ENCODE data around the gene C11orf24. TPM values are rescaled to one million over a fixed set of nuclear protein-coding genes. Genes with fewer than 3 reads are reported as not detected.

Gene C11orf24
- total RNA-seq, 2 experiments from 2014 or later = 38.0 to 40.7 TPM

DNA sequence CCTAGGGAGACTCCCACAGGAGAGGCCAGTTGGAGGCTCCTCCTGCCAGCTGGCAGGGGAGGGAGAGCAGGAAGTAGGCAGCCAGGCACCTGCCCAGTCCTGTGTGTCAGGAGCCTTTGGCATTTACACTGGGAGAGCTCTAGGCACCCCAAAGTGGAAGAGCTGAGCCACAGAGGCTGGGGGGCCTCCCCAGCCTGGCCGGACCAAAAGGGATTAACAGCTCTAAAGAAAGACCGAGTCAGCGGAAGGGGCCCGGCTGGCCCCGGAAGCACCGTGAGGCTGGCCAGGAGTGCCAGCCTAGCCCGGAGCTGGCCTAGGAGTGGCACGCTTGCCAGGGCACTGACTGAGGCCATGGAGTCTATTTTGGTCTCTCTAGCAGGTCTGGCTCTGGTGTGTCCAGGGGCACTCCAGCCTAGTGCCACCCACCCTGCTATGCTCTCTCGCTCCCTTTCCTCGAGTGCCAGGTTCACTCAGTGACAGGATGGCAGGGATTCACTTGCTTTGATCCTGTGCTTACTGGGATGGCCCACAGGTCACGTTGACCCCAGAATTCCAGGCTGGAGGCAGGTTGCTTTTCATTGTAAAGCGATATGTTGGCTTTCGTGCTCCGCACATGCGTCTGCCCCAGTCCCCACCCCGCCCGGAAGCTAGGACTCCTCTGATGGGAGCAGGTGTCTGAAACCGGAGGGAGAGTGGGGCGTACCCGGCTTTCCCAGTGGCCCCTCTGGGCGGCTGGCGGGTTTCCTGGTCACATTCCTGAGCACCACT lies 55.4 kb downstream of the C11orf24 start:
- POLR2A ChIA-PET = no interaction called here
- Mint-ChIP-seq H3K4me3 (no peak overlapping the region), H3K9me3 (no peaks in the 10 kb centered on the region), H3K4me1 (ENCODE audit: low read depth) (peaks cover 20% of the 10 kb centered on the region), H3K27ac (no peak overlapping the region), H3K27me3 (peaks cover 9% of the 10 kb centered on the region), H3K36me3 (ENCODE audit: low read depth) (peaks cover 2% of the 10 kb centered on the region)
- CTCF ChIA-PET = interaction anchor here (0.6 to 1.7 kb wide), 4 partner anchors 10 to 82 kb away, joined by 3 to 7 read pairs (median 3); no protein-coding TSS in a partner anchor
- intact Hi-C loops (cut with micrococcal nuclease) = no loop called here
- ATAC-seq (no peak), DNase-seq (no peak)
- TF ChIP-seq, protein P1, sequence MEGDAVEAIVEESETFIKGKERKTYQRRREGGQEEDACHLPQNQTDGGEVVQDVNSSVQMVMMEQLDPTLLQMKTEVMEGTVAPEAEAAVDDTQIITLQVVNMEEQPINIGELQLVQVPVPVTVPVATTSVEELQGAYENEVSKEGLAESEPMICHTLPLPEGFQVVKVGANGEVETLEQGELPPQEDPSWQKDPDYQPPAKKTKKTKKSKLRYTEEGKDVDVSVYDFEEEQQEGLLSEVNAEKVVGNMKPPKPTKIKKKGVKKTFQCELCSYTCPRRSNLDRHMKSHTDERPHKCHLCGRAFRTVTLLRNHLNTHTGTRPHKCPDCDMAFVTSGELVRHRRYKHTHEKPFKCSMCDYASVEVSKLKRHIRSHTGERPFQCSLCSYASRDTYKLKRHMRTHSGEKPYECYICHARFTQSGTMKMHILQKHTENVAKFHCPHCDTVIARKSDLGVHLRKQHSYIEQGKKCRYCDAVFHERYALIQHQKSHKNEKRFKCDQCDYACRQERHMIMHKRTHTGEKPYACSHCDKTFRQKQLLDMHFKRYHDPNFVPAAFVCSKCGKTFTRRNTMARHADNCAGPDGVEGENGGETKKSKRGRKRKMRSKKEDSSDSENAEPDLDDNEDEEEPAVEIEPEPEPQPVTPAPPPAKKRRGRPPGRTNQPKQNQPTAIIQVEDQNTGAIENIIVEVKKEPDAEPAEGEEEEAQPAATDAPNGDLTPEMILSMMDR (IDR thresholded peaks at IDR 0.05) = no peak

- H3K4me1 Mint-ChIP-seq (ENCODE audit: low read depth) = peaks cover 27% of the 10 kb centered on the region
- intact Hi-C loops (cut with micrococcal nuclease) = no loop called here
- ChIA-PET POLR2A (no interaction called here), CTCF (interaction anchor here (0.9 to 1.7 kb wide), 3 partner anchors 9 to 83 kb away, joined by 3 to 7 read pairs (median 3); no protein-coding TSS in a partner anchor)
- H3K9me3 Mint-ChIP-seq = no peaks in the 10 kb centered on the region
- ATAC-seq = no peak
- H3K27ac Mint-ChIP-seq = no peak overlapping the region
- H3K36me3 Mint-ChIP-seq (ENCODE audit: low read depth) = peaks cover 2% of the 10 kb centered on the region
- TF ChIP-seq, protein P1 (IDR thresholded peaks at IDR 0.05) = no peak
- DNase-seq = no peak
- peaks cover 9% of the 10 kb centered on the region for H3K27me3 Mint-ChIP-seq
- H3K4me3 Mint-ChIP-seq = no peak overlapping the region
These were observed 56.1 kb downstream of the C11orf24 start for GRCh38 chr11:68215524-68216170.

GRCh38 chr11:68215087-68215445 lies 56.7 kb downstream of the C11orf24 start:
- ATAC-seq (peak; percentile 28), DNase-seq (peak; percentile 76)
- Mint-ChIP-seq H3K9me3 (no peaks in the 10 kb centered on the region), H3K4me1 (ENCODE audit: low read depth) (peaks cover 33% of the 10 kb centered on the region), H3K4me3 (peak overlapping the region; percentile 55), H3K27me3 (peaks cover 9% of the 10 kb centered on the region), H3K27ac (peak overlapping the region; percentile 27), H3K36me3 (ENCODE audit: low read depth) (peaks cover 2% of the 10 kb centered on the region)
- POLR2A ChIA-PET = no interaction called here
- CTCF ChIA-PET = interaction anchor here (1.7 kb wide), 1 partner anchor 9 kb away, joined by 7 read pairs; no protein-coding TSS in a partner anchor
- intact Hi-C loops (cut with micrococcal nuclease) = no loop called here
- TF ChIP-seq, protein P1 (IDR thresholded peaks at IDR 0.05) = no peak

DNA sequence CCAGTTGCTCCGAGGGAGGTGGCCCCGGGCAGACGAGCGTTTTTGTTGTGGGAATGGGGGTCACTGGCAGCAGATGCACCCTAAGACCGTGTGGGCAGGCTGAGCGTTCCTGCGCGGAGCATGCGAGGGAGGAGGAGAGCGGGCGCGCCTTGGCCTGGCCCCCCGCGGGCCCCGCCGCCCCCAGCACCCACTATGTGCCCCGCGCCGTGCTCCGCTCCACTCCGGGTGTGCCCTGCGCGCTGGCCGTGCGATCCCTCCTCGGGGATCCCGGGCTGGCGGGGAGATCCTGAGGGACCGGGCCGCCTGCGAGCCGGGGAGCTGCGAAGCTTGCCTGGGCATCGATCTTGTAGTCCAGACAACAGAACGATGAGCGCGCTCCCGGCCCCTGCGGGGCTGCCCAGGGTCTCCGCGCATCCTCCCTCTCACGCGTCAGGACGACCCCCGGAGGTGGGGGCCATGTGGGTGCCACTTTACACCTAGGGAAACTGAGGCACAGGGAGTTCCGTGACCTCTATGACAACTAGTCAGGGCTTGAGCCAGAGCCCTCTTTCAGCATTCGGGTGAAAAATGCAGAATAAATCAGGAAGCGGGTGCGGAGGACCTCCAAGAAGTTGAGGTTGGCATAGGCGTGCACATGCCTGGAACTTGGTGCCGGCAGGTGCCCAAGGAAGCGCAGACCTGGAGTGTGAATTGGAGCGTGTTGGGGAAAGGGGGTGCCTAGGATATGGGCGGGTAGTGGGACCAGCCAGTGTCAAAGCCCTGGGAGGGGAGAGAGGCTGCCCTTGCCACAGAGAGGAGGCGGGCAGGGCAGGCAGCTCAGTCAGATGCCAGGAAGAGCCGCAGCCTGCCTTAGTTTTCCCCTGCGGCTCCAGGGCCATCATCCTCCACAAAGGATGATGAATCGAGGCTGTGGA lies 57.3 kb downstream of the C11orf24 start:
- Mint-ChIP-seq H3K27me3 (peaks cover 9% of the 10 kb centered on the region), H3K4me1 (ENCODE audit: low read depth) (peaks cover 36% of the 10 kb centered on the region), H3K36me3 (ENCODE audit: low read depth) (peaks cover 2% of the 10 kb centered on the region), H3K27ac (no peak overlapping the region), H3K4me3 (peak overlapping the region; percentile 55), H3K9me3 (no peaks in the 10 kb centered on the region)
- DNase-seq = peak; percentile 23
- ChIA-PET POLR2A (no interaction called here), CTCF (interaction anchor here (1.7 kb wide), 1 partner anchor 8 kb away, joined by 7 read pairs; no protein-coding TSS in a partner anchor)
- intact Hi-C loops (cut with micrococcal nuclease) = no loop called here
- ATAC-seq = peak; percentile 4
- TF ChIP-seq, protein P1 (IDR thresholded peaks at IDR 0.05) = no peak

Measured in activated CD8-positive, alpha-beta T cell treated with anti-CD3 and anti-CD28 coated beads for 36 hours (primary cell).